HCEC 1CT (cell line): ENCODE results near the gene ABLIM1.
A peak's percentile ranks its signal among the peaks of the same experiment; 100 is the strongest.

Source experiments
- DNase-seq: peaks from one replicate; pipeline ENCODE4 v3.0.0-alpha.2; 2017

ABLIM1 gene

GRCh38 chr10:114401195-114401791 is 256.8 kb downstream of the ABLIM1 start:
- peak; percentile 26 for DNase-seq

- no peak for DNase-seq
Observed at GRCh38 chr10:114400091-114400490, 258.0 kb downstream of the ABLIM1 start.

GRCh38 chr10:114399576-114399975 is 258.5 kb downstream of the ABLIM1 start:
- DNase-seq: no peak

- DNase-seq: no peak
Observed at GRCh38 chr10:114398587-114399331, 259.3 kb downstream of the ABLIM1 start.

- DNase-seq: no peak
Observed at GRCh38 chr10:114397651-114398145, 260.4 kb downstream of the ABLIM1 start.

GRCh38 chr10:114396464-114396863 is 261.6 kb downstream of the ABLIM1 start:
- no peak for DNase-seq

GRCh38 chr10:114395366-114396022 is 262.6 kb downstream of the ABLIM1 start:
- no peak for DNase-seq

GRCh38 chr10:114394531-114394930 is 263.5 kb downstream of the ABLIM1 start:
- no peak for DNase-seq

- DNase-seq: no peak
Observed at GRCh38 chr10:114393886-114394285, 264.2 kb downstream of the ABLIM1 start.

GRCh38 chr10:114393482-114393881 is 264.6 kb downstream of the ABLIM1 start:
- DNase-seq: no peak

- DNase-seq: no peak
Observed at GRCh38 chr10:114392112-114392835, 265.8 kb downstream of the ABLIM1 start.

GRCh38 chr10:114391599-114391998 is 266.5 kb downstream of the ABLIM1 start:
- no peak for DNase-seq

GRCh38 chr10:114389426-114389825 is 268.6 kb downstream of the ABLIM1 start:
- DNase-seq: peak; percentile 29

- no peak for DNase-seq
Observed at GRCh38 chr10:114388275-114388674, 269.8 kb downstream of the ABLIM1 start.

- no peak for DNase-seq
Observed at GRCh38 chr10:114387784-114388183, 270.3 kb downstream of the ABLIM1 start.

GRCh38 chr10:114386452-114386851 is 271.6 kb downstream of the ABLIM1 start:
- no peak for DNase-seq

GRCh38 chr10:114385557-114385956 is 272.5 kb downstream of the ABLIM1 start:
- no peak for DNase-seq

GRCh38 chr10:114384601-114385000 is 273.5 kb downstream of the ABLIM1 start:
- no peak for DNase-seq

- no peak for DNase-seq
Observed at GRCh38 chr10:114384181-114384580, 273.9 kb downstream of the ABLIM1 start.
